Thymus (tissue), 11 donors: Measurements from ENCODE around the gene CDH23. TPM values are rescaled to one million over a fixed set of nuclear protein-coding genes. Genes with fewer than 3 reads are reported as not detected.

Experiments
- DNase-seq, 9 donors: peaks; one replicate each; pipeline ENCODE4 v3.0.0-alpha.2; 2013; ENCODE audit warnings: low spot score in 9 of 9, low read depth in 6 of 9, missing footprints in 1 of 9
- H3K27ac ChIP-seq, 2 donors: one replicate each; pipeline ENCODE4 v1.5.1; 2013; ENCODE audit warnings: control low read depth in 1 of 2, low read depth in 1 of 2, low read length in 1 of 2, mild to moderate bottlenecking in 1 of 2, moderate library complexity in 1 of 2
- H3K27me3 ChIP-seq, 2 donors: one replicate each; pipeline ENCODE4 v1.5.1; 2013; ENCODE audit warnings: low read length in 1 of 2; ENCODE audit not compliant: control insufficient read depth in 2 of 2, insufficient read depth in 1 of 2
- H3K36me3 ChIP-seq, 2 donors: one replicate each; pipeline ENCODE4 v1.5.1; 2013; ENCODE audit warnings: low read length in 1 of 2, mild to moderate bottlenecking in 1 of 2, moderate library complexity in 1 of 2; ENCODE audit not compliant: control insufficient read depth in 2 of 2, insufficient read depth in 2 of 2
- H3K4me1 ChIP-seq, 2 donors: one replicate each; pipeline ENCODE4 v1.5.1; 2013; ENCODE audit warnings: low read length in 2 of 2; ENCODE audit not compliant: control insufficient read depth in 2 of 2, insufficient read depth in 2 of 2
- H3K4me3 ChIP-seq, 2 donors: one replicate each; pipeline ENCODE4 v1.5.1; 2013; ENCODE audit warnings: low read length in 2 of 2, control low read depth in 1 of 2, mild to moderate bottlenecking in 1 of 2
- H3K9me3 ChIP-seq, 2 donors: one replicate each; pipeline ENCODE4 v1.5.1; 2013; ENCODE audit warnings: low read length in 1 of 2, mild to moderate bottlenecking in 1 of 2; ENCODE audit not compliant: control insufficient read depth in 2 of 2, insufficient read depth in 1 of 2
- WGBS: extraction: QIAGEN DNeasy Blood & Tissue Kit; methylation state at CpG from one replicate; pipeline ENCODE4 v1.1.7; 2013; 5-methylcytosine and 5-hydroxymethylcytosine counted together
- polyA plus RNA-seq: library from polyadenylated mRNA; stranded (reverse); fragments of 200-250 nt; gene quantifications from one replicate; pipeline ENCODE4 v1.2.3, GENCODE V29; 2013
- total RNA-seq: library from RNA; stranded (reverse); fragments of 120-200 nt; gene quantifications from one replicate; pipeline ENCODE4 v1.2.4, GENCODE V29; 2013
- donor health status: healthy.

Gene CDH23
- total and polyA plus RNA-seq, 2 donors = 9.1 TPM

DNA sequence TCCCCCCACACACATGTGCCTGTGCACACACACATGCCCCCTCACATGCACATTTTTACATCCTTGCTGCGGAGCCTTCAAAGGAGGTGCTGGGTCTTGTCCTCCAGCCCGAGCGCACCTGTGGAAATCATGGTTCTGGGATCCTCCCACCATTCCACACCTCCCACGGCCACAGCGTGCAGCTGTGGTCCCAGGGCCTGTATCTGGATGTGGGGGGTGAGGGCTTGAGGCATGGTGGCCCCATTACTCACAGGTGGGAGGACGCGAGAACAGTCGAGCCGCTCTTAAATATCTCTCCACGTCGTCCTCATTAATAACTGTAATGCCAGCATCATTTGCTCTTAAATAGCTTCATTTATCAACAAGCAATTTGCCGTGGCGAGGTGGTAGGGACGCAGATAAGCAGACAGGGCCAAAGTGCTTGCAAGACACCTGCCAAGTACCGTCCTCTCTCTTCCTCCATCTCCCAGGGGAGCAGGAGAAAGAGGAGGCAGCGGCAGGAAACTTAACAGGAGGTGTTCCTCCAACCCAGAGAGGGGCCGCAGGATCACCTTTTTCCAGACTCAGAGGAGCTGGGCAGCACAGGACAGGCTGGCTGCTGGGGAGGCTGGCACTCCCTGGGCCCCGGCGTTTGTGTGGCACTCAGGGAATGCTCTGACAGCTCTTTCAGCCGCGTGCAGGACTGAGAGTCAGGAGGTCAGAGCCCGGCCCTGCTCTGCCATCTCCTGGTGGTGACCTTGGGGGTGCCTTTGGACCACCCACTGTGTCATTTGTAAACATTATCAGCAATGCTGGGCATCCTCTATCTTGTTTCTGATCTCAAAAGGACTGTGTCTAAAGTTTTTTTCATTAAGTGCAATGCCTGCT lies 87.4 kb downstream of the CDH23 start:
- H3K27me3 ChIP-seq = peaks cover 0 to 4% of the 10 kb centered on the region in 2 donors
- H3K4me1 ChIP-seq = no peaks in the 10 kb centered on the region
- no peaks in the 10 kb centered on the region for H3K36me3 ChIP-seq
- no peaks in the 10 kb centered on the region for H3K9me3 ChIP-seq
- no peak for DNase-seq
- WGBS = 91% methylated on average over 22 of the region's 22 CpGs
- no peak overlapping the region for H3K27ac ChIP-seq
- H3K4me3 ChIP-seq = no peak overlapping the region

DNA sequence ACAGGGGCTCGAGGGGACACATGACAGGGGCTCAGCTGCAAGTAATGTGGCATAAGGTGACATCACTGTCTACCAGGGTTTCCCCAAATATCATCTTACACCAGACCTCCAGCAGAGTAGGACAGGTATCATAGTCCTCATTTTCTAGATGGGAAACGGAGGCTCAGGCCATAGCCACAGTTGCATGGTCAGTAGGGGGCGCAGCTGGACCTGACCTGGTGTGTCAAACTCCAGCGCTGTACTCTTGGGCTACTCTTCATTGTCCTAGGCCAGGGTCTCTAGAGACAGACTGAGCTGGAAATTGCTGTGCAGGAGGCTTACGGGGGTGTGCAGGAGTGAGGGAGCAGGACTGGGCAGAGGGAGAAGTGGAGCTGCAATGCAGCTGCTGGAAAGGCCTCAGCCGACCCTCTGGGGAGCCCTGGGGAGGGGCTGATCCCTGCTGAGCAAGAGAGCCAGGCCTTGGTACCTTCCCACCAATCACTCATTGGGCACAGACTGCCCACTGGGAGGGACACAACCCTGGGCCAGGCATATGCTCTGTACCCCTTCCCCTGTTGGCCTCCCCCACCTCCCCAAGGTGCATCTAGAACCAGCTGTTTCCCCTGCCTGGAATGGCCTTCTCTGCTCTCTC lies 89.9 kb downstream of the CDH23 start:
- H3K36me3 ChIP-seq = no peaks in the 10 kb centered on the region
- H3K27me3 ChIP-seq = no peaks in the 10 kb centered on the region
- 85% methylated on average over 6 of the region's 6 CpGs for WGBS
- peaks cover 0 to 5% of the 10 kb centered on the region in 2 donors for H3K9me3 ChIP-seq
- H3K4me1 ChIP-seq = no peaks in the 10 kb centered on the region
- no peak overlapping the region for H3K27ac ChIP-seq
- DNase-seq = peak in 3 of 9 donors; percentile 2 to 29 (median 18)
- no peak overlapping the region for H3K4me3 ChIP-seq

DNA sequence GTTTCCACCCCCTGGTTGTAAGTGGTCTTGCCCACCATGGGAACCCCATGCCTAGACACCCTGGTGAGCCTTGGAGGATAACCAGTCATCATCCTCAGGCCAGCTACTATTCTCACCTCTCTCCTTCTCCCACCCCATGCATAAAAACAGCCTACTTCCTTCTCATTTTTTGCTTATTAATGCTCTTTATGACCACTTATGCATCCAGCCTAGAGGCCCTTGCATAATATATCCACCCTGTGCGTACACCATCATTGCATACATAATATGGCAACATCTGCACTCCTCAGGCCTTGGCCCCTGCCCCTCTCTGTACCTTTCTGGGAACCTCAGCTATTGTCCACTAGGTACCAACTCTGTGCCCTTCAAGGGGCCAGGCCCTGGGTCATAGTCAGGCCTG lies 91.0 kb downstream of the CDH23 start:
- 95% methylated on average over 1 of the region's 1 CpG for WGBS

DNA sequence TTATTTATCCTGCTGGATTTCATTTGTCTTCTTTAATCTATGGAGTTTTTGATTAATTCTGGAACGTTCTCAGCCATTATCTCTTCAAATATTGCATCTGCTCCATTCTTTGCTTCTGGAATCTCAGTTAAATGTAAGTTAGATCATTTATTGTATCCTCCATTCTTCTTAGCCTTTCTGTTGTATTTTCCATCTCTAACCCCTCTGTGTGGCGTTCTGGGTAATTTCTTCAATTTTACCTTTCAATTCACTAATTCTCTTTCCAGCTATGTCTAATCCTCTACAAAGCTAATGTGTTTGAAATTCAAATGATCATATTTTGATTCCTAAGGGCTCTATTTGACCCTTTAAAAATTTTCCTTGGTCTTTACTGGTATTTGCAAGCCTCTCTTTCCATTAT lies 92.4 kb downstream of the CDH23 start:
- DNase-seq = no peak
- no peaks in the 10 kb centered on the region for H3K36me3 ChIP-seq
- no peaks in the 10 kb centered on the region for H3K27me3 ChIP-seq
- H3K4me1 ChIP-seq = no peaks in the 10 kb centered on the region
- no peak overlapping the region for H3K4me3 ChIP-seq
- 97% methylated on average over 2 of the region's 2 CpGs for WGBS
- peaks cover 0 to 5% of the 10 kb centered on the region in 2 donors for H3K9me3 ChIP-seq
- H3K27ac ChIP-seq = no peak overlapping the region

More for the DNA sequence above, 91.0 kb downstream of the CDH23 start:
- no peak for DNase-seq
- H3K9me3 ChIP-seq = peaks cover 0 to 5% of the 10 kb centered on the region in 2 donors
- H3K4me1 ChIP-seq = no peaks in the 10 kb centered on the region
- H3K27me3 ChIP-seq = no peaks in the 10 kb centered on the region
- H3K27ac ChIP-seq = no peak overlapping the region
- H3K4me3 ChIP-seq = no peak overlapping the region
- no peaks in the 10 kb centered on the region for H3K36me3 ChIP-seq

DNA sequence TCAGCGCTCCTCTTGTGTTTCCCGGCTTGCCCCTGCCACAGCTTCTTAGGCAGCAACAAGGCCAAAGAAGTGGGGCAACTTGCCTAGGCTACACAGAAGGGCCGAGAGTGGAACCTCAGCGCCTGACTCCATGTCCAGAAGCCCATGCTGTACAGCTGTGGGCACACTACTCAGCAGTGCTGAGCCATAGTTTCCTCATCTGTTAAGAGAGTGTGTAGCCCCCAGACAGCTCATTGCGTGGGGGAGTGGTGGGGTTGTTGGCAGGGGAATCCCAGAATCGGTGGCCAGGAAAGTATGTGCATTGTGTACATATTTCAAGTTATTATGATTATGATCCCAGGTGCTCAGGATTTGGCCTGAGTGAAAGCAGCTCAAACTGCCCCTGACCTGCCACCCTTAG lies 96.2 kb downstream of the CDH23 start:
- H3K27me3 ChIP-seq = no peaks in the 10 kb centered on the region
- no peaks in the 10 kb centered on the region for H3K4me1 ChIP-seq
- H3K4me3 ChIP-seq = no peak overlapping the region
- 89% methylated on average over 6 of the region's 6 CpGs for WGBS
- no peaks in the 10 kb centered on the region for H3K36me3 ChIP-seq
- no peak overlapping the region for H3K27ac ChIP-seq
- no peak for DNase-seq
- H3K9me3 ChIP-seq = peaks cover 0 to 5% of the 10 kb centered on the region in 2 donors

DNA sequence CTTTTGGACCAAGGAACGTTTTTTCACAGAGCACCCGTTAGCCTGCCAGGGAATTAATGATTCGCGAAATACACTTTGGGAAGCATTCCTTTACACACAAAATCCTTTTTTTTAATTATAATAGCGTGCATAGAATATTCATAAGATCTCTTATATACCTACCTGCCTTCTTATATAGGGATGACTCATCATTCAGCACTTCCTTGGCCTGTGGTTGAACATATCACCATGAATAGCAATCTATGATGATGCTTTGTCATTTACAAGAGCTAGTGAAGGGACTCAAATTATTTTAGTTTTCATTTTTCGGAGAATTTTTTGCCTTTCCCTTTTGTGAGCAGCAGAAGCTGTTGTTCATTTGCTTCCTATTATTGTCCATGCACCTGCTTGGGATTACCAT lies 97.0 kb downstream of the CDH23 start:
- DNase-seq = no peak
- Histone ChIP-seq H3K4me1 (no peaks in the 10 kb centered on the region), H3K27ac (no peak overlapping the region), H3K27me3 (no peaks in the 10 kb centered on the region), H3K4me3 (no peak overlapping the region), H3K36me3 (no peaks in the 10 kb centered on the region), H3K9me3 (peaks cover 0 to 5% of the 10 kb centered on the region in 2 donors)
- WGBS = 96% methylated on average over 6 of the region's 6 CpGs

DNA sequence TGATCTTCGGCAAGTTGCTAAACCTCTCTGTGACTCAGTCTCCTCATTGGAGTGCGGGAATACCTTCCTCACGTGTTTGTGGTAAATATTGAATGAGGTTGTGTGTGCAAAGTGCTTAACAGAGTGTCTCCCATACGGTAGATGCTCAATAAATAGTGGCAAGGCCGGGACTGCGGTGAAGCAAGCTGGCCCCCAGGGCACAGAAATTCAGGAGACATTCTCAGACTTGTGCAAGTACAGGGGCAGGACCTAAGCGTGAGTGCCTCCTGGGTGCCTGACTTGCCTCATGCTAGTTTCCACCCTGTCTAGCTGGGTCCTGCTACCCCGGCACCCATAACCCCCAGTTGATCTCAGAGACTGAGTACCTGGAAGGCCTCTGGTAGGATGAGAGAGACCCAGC lies 97.8 kb downstream of the CDH23 start:
- Histone ChIP-seq H3K27ac (no peak overlapping the region), H3K4me3 (no peak overlapping the region), H3K27me3 (no peaks in the 10 kb centered on the region), H3K9me3 (peaks cover 0 to 4% of the 10 kb centered on the region in 2 donors), H3K36me3 (no peaks in the 10 kb centered on the region), H3K4me1 (no peaks in the 10 kb centered on the region)
- WGBS = 99% methylated on average over 8 of the region's 8 CpGs
- DNase-seq = no peak

DNA sequence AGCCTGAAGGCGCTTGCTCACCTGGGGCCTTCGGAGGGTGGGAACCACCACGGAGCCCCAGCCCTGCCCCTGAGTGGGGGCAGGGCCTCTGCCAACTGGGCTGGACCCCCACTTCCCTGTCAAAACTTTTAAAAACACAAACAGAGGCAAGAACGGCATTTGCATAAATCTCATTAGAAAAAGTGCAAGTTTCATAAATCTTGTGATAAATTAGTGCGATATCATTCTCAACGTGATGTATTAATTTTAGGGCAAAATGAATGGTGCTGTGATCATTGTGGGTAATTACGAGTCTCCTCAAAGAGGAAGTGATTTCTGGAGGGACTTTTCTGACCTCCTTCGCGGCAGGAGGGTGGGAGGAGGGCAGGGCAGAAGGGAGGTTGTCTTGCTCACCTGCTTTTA lies 98.3 kb downstream of the CDH23 start:
- no peak overlapping the region for H3K4me3 ChIP-seq
- H3K9me3 ChIP-seq = no peaks in the 10 kb centered on the region
- no peaks in the 10 kb centered on the region for H3K4me1 ChIP-seq
- DNase-seq = peak in 1 of 9 donors; percentile 2
- 50% methylated on average over 9 of the region's 9 CpGs for WGBS
- H3K27me3 ChIP-seq = no peaks in the 10 kb centered on the region
- H3K27ac ChIP-seq = no peak overlapping the region
- no peaks in the 10 kb centered on the region for H3K36me3 ChIP-seq

DNA sequence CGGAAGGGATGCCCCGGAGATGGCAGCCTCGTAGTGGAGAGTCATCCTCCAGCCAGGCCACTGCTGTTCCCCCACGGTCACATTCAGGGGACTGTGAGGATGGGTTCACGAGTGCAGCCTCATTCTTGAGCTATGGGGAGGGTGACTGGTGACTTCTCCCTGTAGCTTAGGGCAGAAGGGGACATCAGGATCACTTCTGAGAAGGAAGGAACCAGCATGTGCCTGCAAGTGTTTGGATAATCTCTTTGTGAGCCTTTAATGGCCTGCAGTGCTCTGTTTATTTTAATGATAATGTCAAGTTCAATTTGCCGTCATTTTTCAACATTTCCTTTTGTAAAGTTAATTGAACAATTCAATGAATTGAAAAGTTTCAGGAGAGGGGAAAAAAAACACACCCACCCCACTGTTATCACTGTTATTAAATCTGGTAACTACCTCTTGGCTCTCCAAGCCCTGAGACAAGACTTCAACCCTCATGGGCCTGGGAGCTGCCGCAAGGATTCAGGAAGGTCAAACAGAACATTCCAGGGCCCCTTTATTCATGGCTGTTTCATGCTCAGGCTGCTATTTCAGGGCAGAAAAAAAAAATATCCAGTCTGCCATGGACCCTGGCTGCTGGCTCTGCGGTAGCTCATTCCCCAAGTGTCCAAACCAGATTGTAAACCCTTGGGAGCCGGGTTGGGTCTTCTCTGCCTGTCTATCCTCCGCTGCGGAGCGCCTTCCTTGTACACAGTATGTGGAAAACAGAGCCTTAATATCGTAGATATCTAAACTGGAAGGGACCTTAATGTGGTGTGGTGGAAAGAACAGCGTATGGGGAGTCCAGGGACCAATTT lies 100.4 kb downstream of the CDH23 start:
- DNase-seq = no peak

More for the DNA sequence above, 100.4 kb downstream of the CDH23 start:
- Histone ChIP-seq H3K4me1 (no peaks in the 10 kb centered on the region), H3K27ac (no peak overlapping the region), H3K4me3 (no peak overlapping the region), H3K27me3 (no peaks in the 10 kb centered on the region), H3K9me3 (no peaks in the 10 kb centered on the region), H3K36me3 (no peaks in the 10 kb centered on the region)
- WGBS = 95% methylated on average over 14 of the region's 14 CpGs
